ENCODE data around the gene WDR86. TPM values are rescaled to one million over a fixed set of nuclear protein-coding genes. Genes with fewer than 3 reads are reported as not detected.

The WDR86 gene
- total RNA-seq, 4 donors from 2014 or later, result 82.9 to 142 (median 115) TPM

DNA sequence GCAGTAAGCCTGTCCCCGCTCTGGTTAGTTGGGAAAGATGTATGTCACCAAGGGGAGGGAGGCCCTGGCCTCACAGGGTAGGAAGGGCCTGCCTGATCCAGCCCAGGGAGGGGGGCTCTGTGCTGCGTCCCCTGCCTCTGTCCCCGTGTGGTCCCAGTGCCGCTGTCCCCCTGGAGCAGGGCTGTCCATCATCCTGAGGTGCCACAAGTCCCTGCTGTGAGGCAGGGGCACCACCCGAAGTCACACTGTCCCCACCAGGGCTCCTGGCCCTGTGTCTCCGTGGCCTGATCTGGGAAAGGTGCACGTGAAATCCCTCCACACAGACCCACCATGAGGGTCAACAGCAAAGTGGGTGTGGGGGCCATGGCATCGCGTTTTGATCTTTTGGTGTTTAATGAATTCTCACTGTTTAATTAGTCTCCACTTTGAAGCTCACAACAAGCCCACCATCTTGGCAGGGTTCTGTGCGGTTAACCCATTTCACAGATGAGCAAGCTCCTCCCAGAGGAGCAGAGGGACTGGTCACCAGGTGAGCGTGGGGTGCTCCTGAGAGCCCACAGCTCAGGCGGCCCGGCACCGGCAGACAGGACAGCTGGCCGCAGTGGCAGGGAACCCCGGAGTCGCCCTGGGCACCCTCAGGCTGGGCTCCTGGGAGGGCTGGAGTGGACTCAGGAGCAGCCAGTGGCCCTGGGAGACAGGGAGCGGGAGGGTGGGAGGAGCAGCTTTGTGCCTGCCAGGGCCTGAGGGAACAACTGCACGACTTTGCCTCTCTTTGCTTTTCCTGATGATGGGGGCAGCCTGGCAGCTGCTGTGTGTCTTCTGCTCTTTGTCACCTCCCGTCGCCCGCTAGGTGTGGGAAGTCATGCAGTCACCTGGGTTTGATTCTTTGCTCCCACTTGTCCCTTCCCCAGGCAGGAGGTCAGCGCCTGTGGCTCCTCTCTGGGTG, 42.1 kb upstream of the WDR86 start:
- Histone ChIP-seq H3K27me3 (no peaks in the 10 kb centered on the region), H3K4me3 (no peak overlapping the region), H3K9me3 (no peaks in the 10 kb centered on the region), H3K36me3 (no peaks in the 10 kb centered on the region), H3K4me1 (peaks cover 0 to 14% (median 3%) of the 10 kb centered on the region in 4 donors), H3K27ac (no peak overlapping the region)
- DNase-seq (ENCODE audit: low spot score in 2 of 2), result peak in 1 of 2 donors; percentile 8
- TF ChIP-seq POLR2A (IDR thresholded peaks at IDR 0.05) (no peak), EP300 (IDR thresholded peaks at IDR 0.05) (no peak)
- TF ChIP-seq, protein P1, sequence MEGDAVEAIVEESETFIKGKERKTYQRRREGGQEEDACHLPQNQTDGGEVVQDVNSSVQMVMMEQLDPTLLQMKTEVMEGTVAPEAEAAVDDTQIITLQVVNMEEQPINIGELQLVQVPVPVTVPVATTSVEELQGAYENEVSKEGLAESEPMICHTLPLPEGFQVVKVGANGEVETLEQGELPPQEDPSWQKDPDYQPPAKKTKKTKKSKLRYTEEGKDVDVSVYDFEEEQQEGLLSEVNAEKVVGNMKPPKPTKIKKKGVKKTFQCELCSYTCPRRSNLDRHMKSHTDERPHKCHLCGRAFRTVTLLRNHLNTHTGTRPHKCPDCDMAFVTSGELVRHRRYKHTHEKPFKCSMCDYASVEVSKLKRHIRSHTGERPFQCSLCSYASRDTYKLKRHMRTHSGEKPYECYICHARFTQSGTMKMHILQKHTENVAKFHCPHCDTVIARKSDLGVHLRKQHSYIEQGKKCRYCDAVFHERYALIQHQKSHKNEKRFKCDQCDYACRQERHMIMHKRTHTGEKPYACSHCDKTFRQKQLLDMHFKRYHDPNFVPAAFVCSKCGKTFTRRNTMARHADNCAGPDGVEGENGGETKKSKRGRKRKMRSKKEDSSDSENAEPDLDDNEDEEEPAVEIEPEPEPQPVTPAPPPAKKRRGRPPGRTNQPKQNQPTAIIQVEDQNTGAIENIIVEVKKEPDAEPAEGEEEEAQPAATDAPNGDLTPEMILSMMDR (IDR thresholded peaks at IDR 0.05), result no peak
- 76 to 85% methylated on average over 23 of the region's 23 CpGs for WGBS, 2 donors

DNA sequence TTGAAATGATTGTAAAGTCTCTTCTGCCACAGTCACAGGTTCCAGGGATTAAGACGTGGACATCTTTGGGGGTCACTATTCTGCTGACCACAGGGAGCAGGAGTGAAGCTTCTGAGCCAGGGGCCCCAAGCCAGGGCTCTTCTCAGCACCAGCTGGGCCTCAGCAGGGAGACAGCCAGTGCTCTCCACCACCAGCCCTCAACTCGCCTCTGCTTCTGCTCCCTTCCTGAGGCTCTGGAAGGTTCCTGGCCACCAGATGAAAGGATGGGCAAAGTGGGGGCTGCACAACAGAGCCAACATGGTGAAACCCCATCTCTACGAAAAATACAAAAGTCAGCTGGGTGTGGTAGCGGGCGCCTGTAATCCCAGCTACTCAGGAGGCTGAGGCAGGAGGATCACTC, 41.3 kb upstream of the WDR86 start:
- no peaks in the 10 kb centered on the region for H3K27me3 ChIP-seq
- no peaks in the 10 kb centered on the region for H3K9me3 ChIP-seq
- peaks cover 0 to 14% (median 3%) of the 10 kb centered on the region in 4 donors for H3K4me1 ChIP-seq
- no peak overlapping the region for H3K4me3 ChIP-seq
- H3K36me3 ChIP-seq, result no peaks in the 10 kb centered on the region
- H3K27ac ChIP-seq, result no peak overlapping the region
- no peak for DNase-seq (ENCODE audit: low spot score in 2 of 2)
- WGBS, 2 donors, result 86 to 91% methylated on average over 4 to 5 of the region's 5 CpGs
- TF ChIP-seq EP300 (IDR thresholded peaks at IDR 0.05) (no peak), POLR2A (IDR thresholded peaks at IDR 0.05) (no peak)
- TF ChIP-seq, protein P1 (IDR thresholded peaks at IDR 0.05), result no peak

DNA sequence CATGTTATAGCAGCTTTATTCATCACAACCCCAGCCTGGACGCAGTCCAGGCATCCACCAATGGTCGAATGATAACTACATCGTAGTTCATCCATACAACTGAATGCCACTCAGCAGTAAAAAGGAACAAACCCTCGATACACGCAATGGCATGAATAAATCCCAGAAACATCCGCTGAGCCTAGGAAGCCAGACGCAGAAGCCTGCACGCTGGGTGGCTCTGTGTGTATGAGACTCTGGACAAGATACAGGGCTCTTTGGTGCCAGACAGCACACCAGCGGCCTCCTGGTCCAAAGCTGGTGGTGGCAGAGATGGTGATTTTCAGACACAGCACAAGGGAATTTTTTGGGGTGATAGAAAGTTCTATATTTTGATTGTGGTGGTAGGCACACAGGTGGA, 40.2 kb upstream of the WDR86 start:
- DNase-seq (ENCODE audit: low spot score in 2 of 2), result peak in 1 of 2 donors; percentile 3
- Histone ChIP-seq H3K9me3 (no peaks in the 10 kb centered on the region), H3K4me1 (peaks cover 0 to 14% (median 3%) of the 10 kb centered on the region in 4 donors)

DNA sequence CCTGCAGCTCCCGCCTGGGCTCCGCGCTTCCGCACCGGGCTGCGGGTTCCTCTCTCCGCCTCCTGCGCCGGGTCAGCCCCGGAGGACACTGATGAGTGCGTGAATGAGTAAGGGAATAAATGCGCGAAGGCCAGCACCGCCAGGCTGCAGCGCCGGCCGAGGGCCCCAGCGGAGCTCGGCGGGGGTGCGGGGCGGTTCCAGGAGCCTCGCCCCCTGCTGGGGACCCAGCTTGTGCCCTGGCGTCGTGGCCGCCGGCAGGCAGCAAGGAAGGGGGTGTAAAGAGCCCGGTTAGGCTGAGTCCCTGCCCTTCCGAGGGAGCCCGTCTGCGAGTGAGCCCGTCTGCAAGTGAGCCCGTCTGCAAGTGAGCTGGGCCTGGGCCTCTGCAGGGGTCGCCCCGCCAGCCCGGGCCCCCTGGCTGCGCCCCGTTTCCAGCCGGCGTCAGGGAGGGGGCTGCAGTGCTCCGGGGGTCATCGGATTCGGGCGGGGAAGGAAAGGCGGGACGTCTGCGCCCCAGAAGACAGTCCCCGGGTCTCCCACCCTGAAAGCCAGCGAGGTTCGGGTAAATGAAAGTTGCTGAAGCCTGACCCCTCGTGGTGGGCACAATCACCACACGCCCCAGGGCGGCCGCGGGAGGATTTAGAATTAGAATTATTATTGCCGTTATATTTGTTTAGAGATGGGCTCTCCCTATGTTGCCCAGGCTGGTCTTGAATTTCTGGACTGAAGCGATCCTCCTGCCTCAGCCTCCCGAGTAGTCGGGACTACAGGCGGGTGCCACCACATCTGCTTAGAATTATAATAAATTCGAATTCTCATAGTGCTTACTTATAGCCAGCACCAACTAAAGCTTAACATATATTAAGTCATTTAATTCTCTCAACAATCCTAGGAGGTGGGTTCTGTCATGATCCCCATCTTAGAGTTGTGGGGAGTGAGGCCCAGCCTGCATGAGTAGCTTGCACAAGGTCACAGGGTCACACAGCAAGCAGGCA, 38.7 kb upstream of the WDR86 start:
- no peaks in the 10 kb centered on the region for H3K9me3 ChIP-seq
- peak; percentile 68 to 78 for DNase-seq (ENCODE audit: low spot score in 2 of 2)
- peaks cover 0 to 14% (median 3%) of the 10 kb centered on the region in 4 donors for H3K4me1 ChIP-seq
- H3K36me3 ChIP-seq, result no peaks in the 10 kb centered on the region
- H3K27me3 ChIP-seq, result no peaks in the 10 kb centered on the region
- TF ChIP-seq, protein P1 (IDR thresholded peaks at IDR 0.05), result peak; percentile 81 to 94 (median 89)
- TF ChIP-seq POLR2A (IDR thresholded peaks at IDR 0.05) (peak in 1 of 2 donors; percentile 15), EP300 (IDR thresholded peaks at IDR 0.05) (peak in 1 of 2 donors; percentile 46)
- H3K4me3 ChIP-seq, result peak overlapping the region; percentile 32 to 64 (median 48)
- 4 to 16% methylated on average over 21 to 41 of the region's 61 CpGs for WGBS, 2 donors
- peak overlapping the region; percentile 62 to 88 (median 78) for H3K27ac ChIP-seq

More for the DNA sequence above, 40.2 kb upstream of the WDR86 start:
- no peak overlapping the region for H3K4me3 ChIP-seq
- no peak for TF ChIP-seq POLR2A (IDR thresholded peaks at IDR 0.05)
- no peak for TF ChIP-seq EP300 (IDR thresholded peaks at IDR 0.05)
- no peaks in the 10 kb centered on the region for H3K36me3 ChIP-seq
- H3K27ac ChIP-seq, result no peak overlapping the region
- 85 to 91% methylated on average over 9 of the region's 9 CpGs for WGBS, 2 donors
- no peaks in the 10 kb centered on the region for H3K27me3 ChIP-seq

DNA sequence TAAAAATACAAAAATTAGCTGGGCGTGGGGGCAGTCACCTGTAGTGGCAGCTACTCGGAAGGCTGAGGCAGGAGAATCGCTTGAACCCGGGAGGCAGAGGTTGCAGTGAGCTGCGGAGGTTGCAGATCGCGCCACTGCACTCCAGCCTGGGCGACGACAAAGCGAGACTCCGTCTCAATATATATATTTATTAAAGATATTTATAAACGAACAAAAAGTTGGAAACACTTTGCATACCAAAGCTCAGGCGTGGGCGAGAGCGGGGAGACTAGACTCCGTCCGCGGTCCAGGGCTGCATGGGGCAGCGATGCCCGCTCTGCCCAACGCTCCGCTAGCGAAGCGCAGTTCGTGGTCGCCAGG, 38.0 kb upstream of the WDR86 start:
- WGBS, 2 donors, result 46 to 59% methylated on average over 26 of the region's 26 CpGs
- H3K27ac ChIP-seq, result peak overlapping the region; percentile 62 to 88 (median 78)

More for the DNA sequence above, 38.0 kb upstream of the WDR86 start:
- H3K4me3 ChIP-seq, result peak overlapping the region; percentile 32 to 64 (median 48)
- H3K9me3 ChIP-seq, result no peaks in the 10 kb centered on the region
- no peaks in the 10 kb centered on the region for H3K27me3 ChIP-seq
- TF ChIP-seq, protein P1 (IDR thresholded peaks at IDR 0.05), result no peak
- TF ChIP-seq POLR2A (IDR thresholded peaks at IDR 0.05), result no peak
- H3K4me1 ChIP-seq, result peaks cover 0 to 14% (median 3%) of the 10 kb centered on the region in 4 donors
- no peak for DNase-seq (ENCODE audit: low spot score in 2 of 2)
- H3K36me3 ChIP-seq, result no peaks in the 10 kb centered on the region
